GM18502 (cell line): ENCODE data around the gene REG4.
"Not testable (repeated sequence)": the region's sequence is repeated elsewhere in the genome, so short reads cannot be mapped to it uniquely, and the experiment has no call there.

Experiments used
- ATAC-seq: cut with Tn5 transposase; IDR thresholded peaks from one replicate; pipeline ENCODE4 v1.9.1; 2021; ENCODE audit warnings: mild to moderate bottlenecking; ENCODE audit not compliant: unreplicated experiment, poor library complexity

REG4 gene

GRCh38 chr1:119811387-119811786 is at the start of gene REG4:
Gene REG4, minus strand, starts transcription at chr1:119811460. Its CDS starts 2,691 bp downstream, at chr1:119808769.
- ATAC-seq: no peak

- ATAC-seq: no peak
These were observed 48.4 kb upstream of the REG4 start for GRCh38 chr1:119859647-119860046.

GRCh38 chr1:119858556-119859214 is 47.4 kb upstream of the REG4 start:
- ATAC-seq: not testable (repeated sequence)

- no peak for ATAC-seq
These were observed 46.9 kb upstream of the REG4 start for GRCh38 chr1:119858126-119858525.

- ATAC-seq: no peak
These were observed 41.9 kb upstream of the REG4 start for GRCh38 chr1:119853155-119853554.

- not testable (repeated sequence) for ATAC-seq
These were observed 32.9 kb upstream of the REG4 start for GRCh38 chr1:119844206-119844605.

GRCh38 chr1:119841306-119841705 is 30.0 kb upstream of the REG4 start:
- no peak for ATAC-seq

- ATAC-seq: no peak
These were observed 29.5 kb upstream of the REG4 start for GRCh38 chr1:119840745-119841144.

- ATAC-seq: no peak
These were observed 27.0 kb upstream of the REG4 start for GRCh38 chr1:119838236-119838635.

GRCh38 chr1:119834990-119835389 is 23.7 kb upstream of the REG4 start:
- ATAC-seq: no peak

- no peak for ATAC-seq
These were observed 19.8 kb upstream of the REG4 start for GRCh38 chr1:119831027-119831426.

GRCh38 chr1:119829625-119830024 is 18.4 kb upstream of the REG4 start:
- no peak for ATAC-seq

- not testable (repeated sequence) for ATAC-seq
These were observed 17.7 kb upstream of the REG4 start for GRCh38 chr1:119829006-119829405.

GRCh38 chr1:119828266-119828665 is 17.0 kb upstream of the REG4 start:
- no peak for ATAC-seq

- ATAC-seq: no peak
These were observed 15.8 kb upstream of the REG4 start for GRCh38 chr1:119827010-119827409.

- ATAC-seq: no peak
These were observed 11.1 kb upstream of the REG4 start for GRCh38 chr1:119822406-119822805.

GRCh38 chr1:119818181-119818580 is 6.9 kb upstream of the REG4 start:
- no peak for ATAC-seq

- ATAC-seq: no peak
These were observed 5.1 kb upstream of the REG4 start for GRCh38 chr1:119816407-119816806.

GRCh38 chr1:119815928-119816327 is 4.7 kb upstream of the REG4 start:
- no peak for ATAC-seq

GRCh38 chr1:119815361-119815760 is 4.1 kb upstream of the REG4 start:
- no peak for ATAC-seq

- no peak for ATAC-seq
These were observed 3.0 kb upstream of the REG4 start for GRCh38 chr1:119814288-119814687.

- no peak for ATAC-seq
These were observed 811 bp upstream of the REG4 start for GRCh38 chr1:119811985-119812557.
